Stimulated activated CD8-positive, alpha-beta memory T cell treated with anti-CD3 and anti-CD28 coated beads, Interleukin-7, amount 100 ng/mL, for 48 hours (primary cell): ENCODE results near the gene ATPAF2.

Experiments
- DNase-seq, 2 donors: peaks; one replicate each; pipeline ENCODE4 v3.0.0-alpha.2; 2020; ENCODE audit warnings: low read depth in 1 of 2; ENCODE audit errors: extremely low read depth in 1 of 2

ATPAF2 gene

GRCh38 chr17:17987901-17988300 lies 51.1 kb downstream of the ATPAF2 start:
- DNase-seq, result no peak

- DNase-seq, result no peak
Observed at GRCh38 chr17:17987187-17987896, 51.6 kb downstream of the ATPAF2 start.

- no peak for DNase-seq
Observed at GRCh38 chr17:17985555-17985954, 53.4 kb downstream of the ATPAF2 start.

- DNase-seq, result no peak
Observed at GRCh38 chr17:17985153-17985552, 53.8 kb downstream of the ATPAF2 start.

GRCh38 chr17:17983776-17984175 lies 55.2 kb downstream of the ATPAF2 start:
- DNase-seq, result no peak

GRCh38 chr17:17983376-17983775 lies 55.6 kb downstream of the ATPAF2 start:
- DNase-seq, result no peak

GRCh38 chr17:17982801-17983200 lies 56.2 kb downstream of the ATPAF2 start:
- DNase-seq, result no peak

GRCh38 chr17:17981330-17981729 lies 57.6 kb downstream of the ATPAF2 start:
- DNase-seq, result no peak

- no peak for DNase-seq
Observed at GRCh38 chr17:17979778-17980177, 59.2 kb downstream of the ATPAF2 start.

- DNase-seq, result no peak
Observed at GRCh38 chr17:17978481-17979424, 60.2 kb downstream of the ATPAF2 start.

- DNase-seq, result no peak
Observed at GRCh38 chr17:17976931-17977570, 61.9 kb downstream of the ATPAF2 start.

- DNase-seq, result no peak
Observed at GRCh38 chr17:17975436-17975835, 63.5 kb downstream of the ATPAF2 start.

GRCh38 chr17:17972952-17973254 lies 66.1 kb downstream of the ATPAF2 start:
- DNase-seq, result no peak

- peak; percentile 99 to 100 for DNase-seq
Observed at GRCh38 chr17:17972126-17972951, 66.6 kb downstream of the ATPAF2 start, which contains the start of the genes DRC3 and TOM1L2. Gene DRC3 (plus strand): TSS chr17:17972862. CDS start chr17:17977599, 4,737 bp downstream. Gene TOM1L2 (minus strand): TSS chr17:17972400. CDS start chr17:17972313, 87 bp downstream.

GRCh38 chr17:17971431-17972125 lies 67.4 kb downstream of the ATPAF2 start:
- DNase-seq, result no peak

- DNase-seq, result no peak
Observed at GRCh38 chr17:17970699-17971430, 68.1 kb downstream of the ATPAF2 start.
